Kidney (tissue), 14 donors: Measurements from ENCODE around the gene ATXN7L1. TPM values are rescaled to one million over a fixed set of nuclear protein-coding genes. Genes with fewer than 3 reads are reported as not detected.
A peak's percentile ranks its signal among the peaks of the same experiment; 100 is the strongest.

ENCODE experiments used
- DNase-seq, 5 donors: peaks; one replicate each; pipeline ENCODE4 v3.0.0-alpha.2; 2013 to 2020
- FAIRE-seq: peaks from 2 replicates; lab custom pipeline; 2012; peaks lifted over from hg19 to GRCh38; lab: Jason Lieb, UNC
- H3K27ac ChIP-seq, 2 donors: one replicate each; pipeline ENCODE4 v1.7.0; 2013; ENCODE audit warnings: low read depth in 2 of 2, low read length in 2 of 2, inconsistent platforms in 1 of 2
- H3K27me3 ChIP-seq: one replicate; pipeline ENCODE4 v1.7.1; 2013; ENCODE audit warnings: low read length, inconsistent platforms; ENCODE audit not compliant: control insufficient read depth, insufficient read depth
- H3K36me3 ChIP-seq, 3 donors: one replicate each; pipeline versions ENCODE4 v1.7.0 to v1.7.1; 2013; ENCODE audit warnings: low read length in 3 of 3, control low read depth in 1 of 3, inconsistent platforms in 1 of 3; ENCODE audit not compliant: insufficient read depth in 3 of 3, control insufficient read depth in 2 of 3
- H3K4me1 ChIP-seq, 3 donors: one replicate each; pipeline versions ENCODE4 v1.7.0 to v1.7.1; 2013; ENCODE audit warnings: low read length in 3 of 3, inconsistent platforms in 1 of 3, low read depth in 1 of 3; ENCODE audit not compliant: control insufficient read depth in 2 of 3, insufficient read depth in 2 of 3
- H3K4me3 ChIP-seq, 3 donors: one replicate each; pipeline versions ENCODE4 v1.7.0 to v1.8.1; 2013; ENCODE audit warnings: low read length in 3 of 3, control low read depth in 1 of 3, inconsistent platforms in 1 of 3
- H3K9ac ChIP-seq, 3 donors: one replicate each; pipeline versions ENCODE4 v1.7.0 to v1.7.1; 2013; ENCODE audit warnings: low read length in 3 of 3, control low read depth in 1 of 3, inconsistent platforms in 1 of 3
- H3K9me3 ChIP-seq, 3 donors: one replicate each; pipeline versions ENCODE4 v1.7.0 to v1.7.1; 2013; ENCODE audit warnings: low read length in 3 of 3, control low read depth in 1 of 3, inconsistent platforms in 1 of 3; ENCODE audit not compliant: control insufficient read depth in 2 of 3, insufficient read depth in 1 of 3
- CTCF ChIP-seq: IDR thresholded peaks from 3 replicates; pipeline ENCODE4 v1.5.1; 2012; ENCODE audit warnings: mild to moderate bottlenecking, moderate library complexity, borderline replicate concordance; ENCODE audit not compliant: insufficient read depth; ENCODE audit errors: extremely low read depth
- intact Hi-C: fragments of 100-400 bp; cut with DNase I; formaldehyde crosslinking; loops from one replicate; pipeline ENCODE4 v1.11.1; 2022
- polyA plus RNA-seq: library from polyadenylated mRNA; stranded (reverse); fragments of 350-450 nt; fragmentation: Illumina TruSeq; extraction: RNeasy Lipid Tissue Mini Kit (QIAGEN cat#74804); gene quantifications from one replicate; pipeline ENCODE4 v1.2.3, GENCODE V29; 2014; ENCODE audit warnings: low read depth, low replicate concordance; ENCODE audit not compliant: insufficient read depth
- total RNA-seq: library from RNA; stranded (reverse); fragmentation: NEBNext Ultra II Directional; extraction: Animal tissue kit (Norgen Biotek cat#: 25700); gene quantifications from one replicate; pipeline ENCODE4 v1.2.1, GENCODE V29; 2021
- donor health status: control.
- donor health status: control.
- donor health status: control.
- donor health status: control.
- donor health status: control.
- donor health status: DM: yes; HTN: yes; CAD: no.
- donor health status: Normal renal cell carcinoma (clear cell type).

Gene ATXN7L1
- total and polyA plus RNA-seq, 2 donors from 2014 or later: 12.5 to 18.5 TPM

- intact Hi-C loops: no loop called here
- Histone ChIP-seq H3K4me1 (peaks cover 0 to 5% (median 0%) of the 10 kb centered on the region in 3 donors), H3K9ac (peak overlapping the region in 2 of 3 donors; percentile 9 to 57), H3K4me3 (peak overlapping the region in 2 of 3 donors; percentile 64 to 68), H3K27me3 (no peaks in the 10 kb centered on the region), H3K27ac (peak overlapping the region; percentile 56 to 64), H3K36me3 (no peaks in the 10 kb centered on the region), H3K9me3 (no peaks in the 10 kb centered on the region)
- no peak for TF ChIP-seq CTCF
- no peak for DNase-seq
- FAIRE-seq: no peak
Measured at GRCh38 chr7:105690325-105690945, 186.0 kb downstream of the ATXN7L1 start.

- FAIRE-seq: no peak
Measured at GRCh38 chr7:105689067-105689819, 187.2 kb downstream of the ATXN7L1 start.

GRCh38 chr7:105688617-105689016, 187.8 kb downstream of the ATXN7L1 start:
- Histone ChIP-seq H3K27me3 (no peaks in the 10 kb centered on the region), H3K27ac (no peak overlapping the region), H3K4me1 (peaks cover 0 to 5% (median 0%) of the 10 kb centered on the region in 3 donors), H3K9me3 (no peaks in the 10 kb centered on the region), H3K36me3 (no peaks in the 10 kb centered on the region), H3K4me3 (no peak overlapping the region), H3K9ac (no peak overlapping the region)
- TF ChIP-seq CTCF: no peak
- FAIRE-seq (no peak), DNase-seq (no peak)
- intact Hi-C loops: no loop called here

More at GRCh38 chr7:105689067-105689819, 187.2 kb downstream of the ATXN7L1 start:
- Histone ChIP-seq H3K9ac (no peak overlapping the region), H3K27me3 (no peaks in the 10 kb centered on the region), H3K9me3 (no peaks in the 10 kb centered on the region), H3K4me1 (peaks cover 0 to 5% (median 0%) of the 10 kb centered on the region in 3 donors), H3K36me3 (no peaks in the 10 kb centered on the region), H3K27ac (no peak overlapping the region), H3K4me3 (no peak overlapping the region)
- no peak for TF ChIP-seq CTCF
- no peak for DNase-seq
- intact Hi-C loops: no loop called here
